Lower leg skin (tissue), 4 donors: ENCODE results near the gene TMEM209. TPM values are rescaled to one million over a fixed set of nuclear protein-coding genes. Genes with fewer than 3 reads are reported as not detected.

Experiments used
- DNase-seq, 2 donors: peaks; one replicate each; pipeline ENCODE4 v3.0.0-alpha.2; 2019; ENCODE audit warnings: low spot score in 2 of 2
- H3K4me3 ChIP-seq: fragments of 200-600 bp; sonication (generic); 2 replicates; pipeline ENCODE4 v1.5.1; 2017; ENCODE audit warnings: mild to moderate bottlenecking, low read depth; ENCODE audit not compliant: poor library complexity, severe bottlenecking
- CTCF ChIP-seq, 3 donors: fragments of 450-650 bp; IDR thresholded peaks; one replicate each; pipeline ENCODE4 v1.5.1; 2016; ENCODE audit warnings: antibody characterized with exemption in 3 of 3, mild to moderate bottlenecking in 3 of 3, moderate library complexity in 2 of 3
- POLR2A ChIP-seq, 2 donors: fragments of 450-650 bp; IDR thresholded peaks; one replicate each; pipeline ENCODE4 v1.6.1; 2016 to 2017; ENCODE audit warnings: antibody characterized with exemption in 2 of 2, mild to moderate bottlenecking in 1 of 2, moderate library complexity in 1 of 2
- WGBS, 2 donors: methylation state at CpG; one replicate each; pipeline ENCODE4 v1.1.5; 2018; 5-methylcytosine and 5-hydroxymethylcytosine counted together
- intact Hi-C: fragments of 100-400 bp; cut with DNase I; formaldehyde crosslinking; loops from one replicate; pipeline ENCODE4 v1.15.0; 2023; ENCODE audit warnings: low total_unique reads
- total RNA-seq, 4 donors: library from RNA; depleted of rRNA; stranded (reverse); fragments of >200 nt; gene quantifications; one replicate each; pipeline ENCODE4 v1.1.0, GENCODE V29; 2016

TMEM209 gene
- total RNA-seq, 4 donors from 2014 or later: 8.0 to 12.7 (median 9.7) TPM

- no peak overlapping the region for H3K4me3 ChIP-seq
- no peak for DNase-seq
- no peak for TF ChIP-seq CTCF (IDR thresholded peaks at IDR 0.05)
- TF ChIP-seq POLR2A (IDR thresholded peaks at IDR 0.05): no peak
- intact Hi-C loops: no loop called here
- 93 to 94% methylated on average over 4 of the region's 4 CpGs for WGBS, 2 donors
Measured at GRCh38 chr7:130174237-130174959, 30.8 kb downstream of the TMEM209 start.

DNA sequence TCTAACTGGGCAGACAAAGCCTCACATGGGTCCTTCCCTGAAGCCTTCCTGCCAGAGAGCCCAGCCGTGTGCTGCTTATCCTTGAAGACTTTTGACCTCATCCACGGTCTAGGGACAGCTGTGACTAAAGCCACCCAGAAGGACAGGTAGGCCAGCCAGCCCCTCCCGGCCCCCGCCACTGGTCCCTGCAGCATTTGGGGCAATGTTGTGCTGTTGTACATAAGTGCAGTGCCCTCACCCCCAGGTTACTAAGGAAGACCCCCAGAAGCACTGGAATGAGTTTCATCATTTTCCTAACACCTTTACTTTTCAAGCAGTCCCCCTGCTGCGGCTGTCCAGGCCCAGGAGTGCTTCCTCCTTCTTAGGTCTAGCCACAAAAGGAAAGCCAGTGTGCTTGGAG is 43.0 kb downstream of the TMEM209 start:
- intact Hi-C loops: no loop called here
- no peak overlapping the region for H3K4me3 ChIP-seq
- no peak for TF ChIP-seq CTCF (IDR thresholded peaks at IDR 0.05)
- no peak for TF ChIP-seq POLR2A (IDR thresholded peaks at IDR 0.05)
- DNase-seq: peak in 1 of 2 donors; percentile 63
- 95 to 97% methylated on average over 5 of the region's 5 CpGs for WGBS, 2 donors

GRCh38 chr7:130160455-130160854 is 44.8 kb downstream of the TMEM209 start:
- DNase-seq: peak in 1 of 2 donors; percentile 68

DNA sequence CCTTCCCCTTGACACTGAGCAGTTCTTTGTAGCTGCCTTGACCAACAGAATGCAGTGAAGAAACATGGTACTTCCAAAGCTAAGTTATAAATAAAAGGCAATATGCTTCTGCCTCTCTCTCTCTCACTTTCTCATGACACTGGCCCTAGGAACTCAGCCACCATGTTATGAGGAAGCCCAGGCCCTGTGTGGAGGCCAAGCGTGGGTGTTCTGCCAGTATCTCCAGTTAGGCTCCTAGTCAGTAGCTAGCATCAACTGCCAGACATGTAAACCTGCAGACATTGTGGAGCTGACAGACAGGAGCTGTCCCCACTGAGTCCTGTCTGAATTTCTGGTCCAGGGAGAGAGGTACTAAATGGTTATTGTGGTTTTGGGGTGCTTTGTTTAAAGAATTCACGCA is 45.2 kb downstream of the TMEM209 start:
- no peak for TF ChIP-seq CTCF (IDR thresholded peaks at IDR 0.05)
- H3K4me3 ChIP-seq: no peak overlapping the region
- intact Hi-C loops: no loop called here
- 84 to 90% methylated on average over 2 of the region's 2 CpGs for WGBS, 2 donors
- peak in 1 of 2 donors; percentile 70 for DNase-seq

More at GRCh38 chr7:130160455-130160854, 44.8 kb downstream of the TMEM209 start:
- 93 to 97% methylated on average over 8 of the region's 8 CpGs for WGBS, 2 donors
- H3K4me3 ChIP-seq: no peak overlapping the region
- intact Hi-C loops: no loop called here
- TF ChIP-seq POLR2A (IDR thresholded peaks at IDR 0.05) (no peak), CTCF (IDR thresholded peaks at IDR 0.05) (no peak)

GRCh38 chr7:130157700-130158099 is 47.5 kb downstream of the TMEM209 start:
- DNase-seq: no peak
- 92 to 94% methylated on average over 7 of the region's 7 CpGs for WGBS, 2 donors
- intact Hi-C loops: no loop called here
- no peak overlapping the region for H3K4me3 ChIP-seq
- TF ChIP-seq CTCF (IDR thresholded peaks at IDR 0.05) (no peak), POLR2A (IDR thresholded peaks at IDR 0.05) (no peak)

GRCh38 chr7:130156140-130156539 is 49.1 kb downstream of the TMEM209 start:
- no peak for TF ChIP-seq CTCF (IDR thresholded peaks at IDR 0.05)
- TF ChIP-seq POLR2A (IDR thresholded peaks at IDR 0.05): no peak
- intact Hi-C loops: no loop called here
- WGBS, 2 donors: 97% methylated on average over 7 of the region's 7 CpGs
- peak in 1 of 2 donors; percentile 25 for DNase-seq
- H3K4me3 ChIP-seq: no peak overlapping the region
